ENCODE results near the gene FRAT1.
A peak's percentile ranks its signal among the peaks of the same experiment; 100 is the strongest.
"Not testable (repeated sequence)": the region's sequence is repeated elsewhere in the genome, so short reads cannot be mapped to it uniquely, and the experiment has no call there.

The FRAT1 gene, protein sequence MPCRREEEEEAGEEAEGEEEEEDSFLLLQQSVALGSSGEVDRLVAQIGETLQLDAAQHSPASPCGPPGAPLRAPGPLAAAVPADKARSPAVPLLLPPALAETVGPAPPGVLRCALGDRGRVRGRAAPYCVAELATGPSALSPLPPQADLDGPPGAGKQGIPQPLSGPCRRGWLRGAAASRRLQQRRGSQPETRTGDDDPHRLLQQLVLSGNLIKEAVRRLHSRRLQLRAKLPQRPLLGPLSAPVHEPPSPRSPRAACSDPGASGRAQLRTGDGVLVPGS

GRCh38 chr10:97318772-97319651 is at the start of gene FRAT1:
TSS of gene FRAT1 (plus strand) at chr10:97319271. CDS start at chr10:97319454, 183 bp downstream.
- peak; percentile 73 for DNase-seq (ENCODE audit: low read depth)

DNA sequence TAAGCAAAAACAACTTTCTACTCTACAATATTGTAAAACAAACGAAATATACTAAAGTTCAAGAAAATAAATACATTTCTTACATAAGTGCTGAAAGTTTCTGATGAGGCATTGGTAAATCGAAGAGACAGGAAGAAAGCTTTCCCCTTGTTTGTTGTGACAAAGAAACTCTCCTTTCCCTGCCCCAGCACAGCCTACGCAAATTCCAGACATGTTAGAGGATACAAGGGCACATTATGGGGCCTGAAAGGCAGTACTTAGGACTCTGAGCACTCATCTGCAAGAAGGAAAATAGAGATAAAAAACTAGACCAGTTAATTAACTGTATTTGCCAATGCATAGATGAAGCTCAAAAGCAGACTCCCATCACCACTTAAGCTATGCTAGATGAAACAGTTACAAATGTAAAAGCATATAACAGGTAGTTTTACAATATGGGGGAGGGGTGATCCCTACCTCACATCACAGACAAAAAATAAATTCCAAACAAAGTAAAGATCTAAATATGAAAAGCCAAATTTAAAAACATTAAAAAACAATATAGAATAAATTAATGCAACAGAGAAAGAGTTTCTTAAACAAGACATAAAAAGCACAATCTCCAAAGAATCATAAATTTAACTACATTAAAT is 48.4 kb upstream of the FRAT1 start:
- DNase-seq (ENCODE audit: low read depth), result no peak

GRCh38 chr10:97273700-97274099 is 45.4 kb upstream of the FRAT1 start:
- DNase-seq (ENCODE audit: low read depth), result no peak

GRCh38 chr10:97274828-97275227 is 44.2 kb upstream of the FRAT1 start:
- no peak for DNase-seq (ENCODE audit: low read depth)

- no peak for DNase-seq (ENCODE audit: low read depth)
Measured at GRCh38 chr10:97277551-97277950, 41.5 kb upstream of the FRAT1 start.

DNA sequence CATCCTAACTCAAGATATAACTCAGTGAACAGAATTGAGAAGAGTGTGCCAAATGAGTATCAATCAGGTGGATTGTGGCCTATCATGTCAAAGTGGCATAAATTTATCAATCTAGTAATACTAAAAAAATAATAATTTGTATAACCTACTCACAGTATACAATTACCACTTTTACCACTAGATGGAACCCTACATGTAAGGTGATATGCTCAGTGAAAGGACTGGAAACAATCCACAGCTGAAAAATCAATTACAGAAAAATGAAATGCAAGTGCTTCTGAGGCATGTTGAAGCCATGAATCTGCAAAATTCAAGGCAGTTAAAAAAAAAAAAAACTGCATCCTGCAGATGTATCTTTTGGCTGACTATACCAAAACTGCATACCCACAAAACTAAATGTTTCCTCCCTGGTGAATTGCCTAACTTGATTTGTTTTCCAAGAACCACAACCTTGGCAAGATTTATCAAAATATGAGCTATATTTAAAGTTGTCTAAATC is 40.5 kb upstream of the FRAT1 start:
- peak; percentile 76 for DNase-seq (ENCODE audit: low read depth)

GRCh38 chr10:97279121-97279815 is 39.8 kb upstream of the FRAT1 start:
- DNase-seq (ENCODE audit: low read depth), result no peak

GRCh38 chr10:97280783-97281182 is 38.3 kb upstream of the FRAT1 start:
- DNase-seq (ENCODE audit: low read depth), result no peak

DNA sequence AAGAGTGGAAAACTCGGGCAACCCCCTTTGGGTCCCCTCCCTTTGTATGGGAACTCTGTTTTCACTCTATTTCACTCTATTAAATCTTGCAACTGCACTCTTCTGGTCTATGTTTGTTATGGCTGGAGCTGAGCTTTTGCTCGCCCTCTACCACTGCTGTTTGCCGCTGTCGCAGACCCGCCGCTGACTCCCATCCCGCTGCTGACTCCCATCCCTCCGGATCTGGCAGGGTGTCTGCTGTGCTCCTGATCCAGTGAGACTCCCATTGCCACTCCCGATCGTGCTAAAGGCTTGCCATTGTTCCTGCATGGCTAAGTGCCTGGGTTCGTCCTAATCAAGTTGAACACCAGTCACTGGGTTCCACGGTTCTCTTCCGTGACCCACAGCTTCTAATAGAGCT is 29.0 kb upstream of the FRAT1 start:
- DNase-seq (ENCODE audit: low read depth), result not testable (repeated sequence)

DNA sequence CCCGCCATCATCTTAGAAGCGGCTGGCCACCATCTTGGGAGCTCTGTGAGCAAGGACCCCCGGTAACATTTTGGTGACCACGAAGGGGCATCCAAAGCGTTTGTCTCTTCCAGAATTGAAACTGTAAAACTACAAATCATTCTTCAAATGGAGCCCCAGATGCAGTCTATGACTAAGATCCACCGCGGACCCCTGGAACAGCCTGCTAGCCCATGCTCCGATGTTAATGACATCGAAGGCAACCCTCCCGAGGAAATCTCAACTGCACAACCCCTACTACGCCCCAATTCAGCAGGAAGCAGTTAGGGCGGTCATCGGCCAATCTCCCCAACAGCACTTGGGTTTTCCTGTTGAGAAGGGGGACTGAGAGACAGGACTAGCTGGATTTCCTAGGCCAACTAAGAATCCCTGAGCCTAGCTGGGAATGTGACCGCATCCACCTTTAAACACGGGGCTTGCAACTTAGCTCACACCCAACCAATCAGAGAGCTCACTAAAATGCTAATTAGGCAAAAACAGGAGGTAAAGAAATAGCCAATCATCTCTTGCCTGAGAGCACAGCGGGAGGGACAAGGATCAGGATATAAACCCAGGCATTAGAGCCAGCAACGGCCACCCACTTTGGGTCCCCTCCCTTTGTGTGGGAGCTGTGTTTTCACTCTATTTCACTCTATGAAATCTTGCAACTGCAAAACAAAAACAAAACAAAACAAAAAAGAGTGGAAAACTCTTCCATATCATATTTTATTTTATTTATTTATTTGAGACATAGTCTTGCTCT is 28.3 kb upstream of the FRAT1 start:
- DNase-seq (ENCODE audit: low read depth), result not testable (repeated sequence)

DNA sequence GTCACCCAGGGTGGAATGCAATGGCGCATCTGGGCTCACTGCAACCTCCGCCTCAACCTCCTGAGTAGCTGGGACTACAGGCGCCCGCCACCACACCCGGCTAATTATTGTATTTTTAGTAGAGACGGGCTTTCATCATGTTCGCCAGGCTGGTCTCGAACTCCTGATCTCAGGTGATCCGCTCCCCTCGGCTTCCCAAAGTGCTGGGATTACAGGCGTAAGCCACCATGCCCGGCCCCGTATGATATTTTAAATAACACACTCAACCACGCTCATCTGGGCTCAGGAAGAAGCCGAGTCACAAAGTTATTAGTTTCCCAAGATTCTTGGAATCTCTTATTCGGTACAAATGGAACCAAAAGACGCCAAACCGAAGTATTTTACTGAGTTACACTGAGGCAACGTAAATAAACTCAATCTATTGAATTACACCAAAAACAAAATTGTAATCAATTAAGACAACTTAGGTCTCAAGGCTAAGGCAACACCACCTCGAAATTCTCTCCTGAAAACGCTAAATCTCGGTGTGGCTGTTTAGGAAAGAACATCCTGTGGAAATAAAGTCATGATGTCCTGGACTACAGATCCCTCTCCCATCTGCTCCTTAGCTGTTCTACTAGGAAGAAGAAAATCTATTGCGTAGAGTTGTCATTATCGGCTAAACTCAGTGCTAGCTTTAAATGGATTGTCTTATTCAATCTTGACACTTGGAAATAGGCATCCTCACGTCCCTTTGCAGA is 27.5 kb upstream of the FRAT1 start:
- DNase-seq (ENCODE audit: low read depth), result no peak

DNA sequence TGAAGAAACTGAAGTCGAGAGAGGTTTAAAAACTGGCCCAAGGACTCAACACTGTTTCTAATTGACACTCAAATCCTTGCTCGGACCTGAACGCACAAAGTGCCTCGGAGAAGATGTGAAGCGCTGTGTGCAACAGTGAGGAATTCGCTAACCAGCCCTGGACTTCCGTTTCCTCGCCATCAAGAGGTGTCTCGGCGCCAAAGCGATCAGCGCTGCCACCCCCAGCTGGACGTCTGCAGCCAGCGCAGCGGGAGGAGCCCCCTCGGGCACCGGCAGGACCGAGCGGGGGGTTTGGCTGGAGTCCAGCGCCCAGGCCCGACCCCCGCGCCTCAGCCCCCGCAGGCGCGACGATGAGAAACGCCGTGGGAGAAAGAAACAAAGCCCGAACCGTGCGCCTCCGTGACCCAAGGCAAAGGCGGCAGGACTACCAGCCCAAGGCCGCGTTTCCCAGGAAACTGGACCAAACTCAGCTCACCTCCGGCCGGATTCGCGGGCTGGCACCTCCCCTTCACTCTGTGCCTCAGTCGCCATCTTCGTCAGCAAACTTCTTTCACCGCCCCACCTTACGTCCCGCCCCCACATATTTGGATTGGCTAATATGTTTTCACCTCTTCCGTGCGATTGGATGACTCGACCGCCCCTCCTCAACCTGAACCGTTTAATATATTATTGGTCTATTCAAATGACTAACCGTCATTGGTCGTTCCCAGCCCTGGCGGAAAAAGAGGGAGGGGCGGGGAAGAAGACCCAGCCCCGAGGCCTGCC is 26.8 kb upstream of the FRAT1 start, which contains the start of gene ARHGAP19:
Gene ARHGAP19 (minus strand): TSS at position 541 of the 765 bp plus-strand sequence. CDS start 10 bp downstream, at position 531.
- DNase-seq (ENCODE audit: low read depth), result peak; percentile 93

GRCh38 chr10:97292862-97293198 is 26.2 kb upstream of the FRAT1 start:
- DNase-seq (ENCODE audit: low read depth), result no peak

DNA sequence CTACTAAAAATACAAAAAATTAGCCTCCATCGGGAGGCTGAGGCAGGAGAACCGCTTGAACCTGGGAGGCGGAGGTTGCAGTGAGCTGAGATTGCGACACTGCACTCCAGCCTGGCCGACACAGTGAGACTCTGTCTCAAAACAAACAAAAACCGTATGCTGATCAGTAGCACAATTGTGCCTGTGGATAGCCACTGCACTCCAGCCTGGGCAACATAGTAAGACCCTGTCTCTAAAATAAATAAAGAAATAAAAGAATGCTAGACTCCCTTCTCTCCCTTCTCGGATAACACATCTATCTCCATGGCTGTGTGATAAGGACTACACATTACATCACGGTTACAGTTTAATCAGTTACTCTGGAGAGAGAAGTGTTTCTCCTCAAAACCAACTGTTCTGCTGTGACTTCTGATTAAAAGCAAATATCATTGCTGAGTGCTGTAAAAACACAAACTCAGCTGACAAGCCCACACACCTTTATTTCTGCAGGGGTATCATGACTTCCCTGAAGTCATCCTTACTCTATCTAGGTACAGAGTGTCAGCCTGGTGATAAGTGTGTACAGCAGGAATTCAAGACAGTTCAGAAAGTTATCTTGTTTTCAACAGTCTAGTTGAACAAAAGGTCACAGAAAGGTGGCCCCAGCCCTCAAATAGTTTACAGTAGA is 21.4 kb upstream of the FRAT1 start:
- DNase-seq (ENCODE audit: low read depth), result no peak

DNA sequence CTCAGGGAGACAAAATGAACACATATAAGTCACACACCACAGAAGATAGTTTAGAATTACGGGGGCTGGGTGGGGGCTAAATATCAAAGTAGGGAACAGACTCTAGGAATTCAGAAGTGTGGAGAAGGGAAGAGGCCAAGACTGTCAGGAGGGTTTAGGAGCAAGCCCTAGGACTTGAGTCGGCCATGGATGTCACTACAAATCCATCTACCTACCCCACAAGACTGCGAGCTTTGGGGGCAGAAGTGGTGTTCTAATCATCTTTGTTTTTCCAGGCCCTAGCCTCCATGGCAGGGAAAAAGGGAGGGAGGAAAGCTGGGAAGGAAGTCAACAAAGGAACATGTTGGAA is 20.9 kb upstream of the FRAT1 start:
- DNase-seq (ENCODE audit: low read depth), result no peak

- no peak for DNase-seq (ENCODE audit: low read depth)
Measured at GRCh38 chr10:97300980-97301379, 18.1 kb upstream of the FRAT1 start.

DNA sequence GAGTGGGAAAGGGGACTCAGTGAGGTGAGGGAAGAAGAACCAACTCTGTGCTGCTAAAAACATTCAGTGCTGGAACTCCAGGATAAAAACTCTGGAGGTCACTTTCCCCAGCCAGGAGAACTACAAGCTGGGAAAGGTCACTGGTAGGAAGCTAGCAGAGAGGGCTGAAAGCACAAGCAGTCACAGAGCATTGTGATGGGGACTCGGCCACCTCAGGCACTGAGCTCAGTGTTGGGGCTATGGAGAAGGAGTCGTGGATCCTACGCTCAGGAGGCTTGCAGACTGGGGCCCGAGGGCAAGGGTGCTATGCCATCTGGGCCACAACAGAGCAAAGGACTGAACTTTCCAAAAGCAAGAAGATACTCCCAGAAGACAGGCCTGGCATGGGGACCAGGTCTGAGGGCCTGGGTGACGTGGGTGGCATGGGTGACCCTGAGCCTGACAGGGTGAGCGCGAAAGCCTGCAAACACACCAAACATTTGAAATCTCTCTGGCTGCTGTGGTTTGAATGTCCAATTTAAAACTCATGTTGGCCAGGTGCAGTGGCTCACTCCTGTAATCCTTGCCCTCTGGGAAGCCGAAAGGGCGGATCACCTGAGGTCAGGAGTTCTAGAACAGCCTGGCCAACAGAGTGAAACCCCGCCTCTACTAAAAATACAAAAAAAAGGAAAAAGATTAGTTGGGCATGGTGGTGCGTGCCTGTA is 16.8 kb upstream of the FRAT1 start:
- no peak for DNase-seq (ENCODE audit: low read depth)

DNA sequence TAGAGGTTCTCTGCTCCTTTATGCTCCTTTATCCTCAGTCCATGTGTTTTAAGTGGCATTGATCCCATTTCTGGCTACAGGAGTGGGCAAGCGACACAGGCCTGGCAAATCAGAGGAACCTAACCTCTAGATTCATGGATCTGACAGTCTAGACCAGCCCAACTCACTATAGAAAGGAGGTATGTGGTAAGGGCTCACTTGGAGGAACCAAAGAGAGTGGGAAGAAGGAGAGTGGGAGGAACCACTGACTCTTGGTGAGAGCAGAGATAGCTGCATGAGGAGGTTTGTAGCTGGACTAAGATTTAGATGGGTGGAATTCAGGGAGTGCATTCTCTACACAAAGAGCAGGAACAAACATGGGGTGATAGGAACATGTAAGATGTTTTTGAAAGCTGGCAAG is 11.6 kb upstream of the FRAT1 start:
- DNase-seq (ENCODE audit: low read depth), result no peak
